ENCODE results near the gene POFUT2. TPM values are rescaled to one million over a fixed set of nuclear protein-coding genes. Genes with fewer than 3 reads are reported as not detected.

POFUT2 gene
- polyA plus RNA-seq, 2 of the 4 experiments (the other 2 are of a cell fraction) = 10.7 to 16.6 TPM

DNA sequence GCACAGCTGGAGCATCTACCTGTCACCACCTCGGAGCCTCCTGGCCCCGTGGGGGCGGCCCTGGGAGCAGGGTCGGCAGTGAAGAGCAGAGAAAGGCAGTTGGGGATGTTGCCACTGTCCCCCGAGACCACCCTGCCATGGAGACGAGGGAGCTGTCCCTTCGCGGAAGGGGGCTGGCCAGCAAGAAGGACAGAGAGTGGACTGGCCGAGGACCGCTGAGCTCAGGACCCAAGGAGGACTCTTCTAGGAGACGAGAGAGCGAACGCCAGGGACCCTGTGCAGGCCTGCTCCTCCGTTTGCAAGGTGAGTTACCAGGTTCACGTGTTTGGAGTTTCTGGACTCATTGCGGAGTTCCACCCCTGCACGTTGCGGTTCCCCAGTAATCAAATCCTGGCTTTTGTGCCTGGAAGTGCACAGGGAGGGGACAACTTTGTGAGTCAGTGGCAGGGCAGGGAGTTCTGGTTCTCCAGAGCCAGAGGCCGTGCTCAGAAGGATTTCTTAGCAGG lies 5.6 kb upstream of the POFUT2 start:
- ATAC-seq (no peak; a peak in 1 of 6 replicates), FAIRE-seq (no peak), DNase-seq (ENCODE audit: low read depth in 1 of 2, low spot score in 1 of 2) (no peak)
- H3K27ac ChIP-seq = peak overlapping the region; percentile 76 to 88; a peak in 5 of 6 replicates
- no peaks in the 10 kb centered on the region for H3K9me3 ChIP-seq
- H3K4me1 ChIP-seq = peaks cover 15% of the 10 kb centered on the region
- ChIA-PET CTCF (interaction anchor here (0.6 to 8.3 kb wide), 39 partner anchors 8 to 1209 kb away, joined by 3 to 97 read pairs (median 4); no protein-coding TSS in a partner anchor), POLR2A (no interaction called here)
- no peak overlapping the region for H3K4me3 ChIP-seq
- H3K4me2 ChIP-seq = no peak overlapping the region
- 86% methylated on average over 19 of the region's 19 CpGs for whole genome bisulfite sequencing (ENCODE audit: missing lambda C conversion rate)
- TF ChIP-seq KDM5A (IDR thresholded peaks at IDR 0.05) (no peak), MYC (IDR thresholded peaks at IDR 0.05; ENCODE audit: borderline replicate concordance, low read length) (no peak), NFE2L2 (conservative IDR thresholded peaks at IDR 0.05; ENCODE audit: low read length) (no peak), MAFK (IDR thresholded peaks at IDR 0.05; ENCODE audit: partially characterized antibody) (no peak), POLR2A (IDR thresholded peaks at IDR 0.05; ENCODE audit: low read length) (no peak), TFCP2L1 (CRISPR knock-in tag; IDR thresholded peaks at IDR 0.05) (no peak), ZNF302 (CRISPR knock-in tag; IDR thresholded peaks at IDR 0.05) (no peak)

DNA sequence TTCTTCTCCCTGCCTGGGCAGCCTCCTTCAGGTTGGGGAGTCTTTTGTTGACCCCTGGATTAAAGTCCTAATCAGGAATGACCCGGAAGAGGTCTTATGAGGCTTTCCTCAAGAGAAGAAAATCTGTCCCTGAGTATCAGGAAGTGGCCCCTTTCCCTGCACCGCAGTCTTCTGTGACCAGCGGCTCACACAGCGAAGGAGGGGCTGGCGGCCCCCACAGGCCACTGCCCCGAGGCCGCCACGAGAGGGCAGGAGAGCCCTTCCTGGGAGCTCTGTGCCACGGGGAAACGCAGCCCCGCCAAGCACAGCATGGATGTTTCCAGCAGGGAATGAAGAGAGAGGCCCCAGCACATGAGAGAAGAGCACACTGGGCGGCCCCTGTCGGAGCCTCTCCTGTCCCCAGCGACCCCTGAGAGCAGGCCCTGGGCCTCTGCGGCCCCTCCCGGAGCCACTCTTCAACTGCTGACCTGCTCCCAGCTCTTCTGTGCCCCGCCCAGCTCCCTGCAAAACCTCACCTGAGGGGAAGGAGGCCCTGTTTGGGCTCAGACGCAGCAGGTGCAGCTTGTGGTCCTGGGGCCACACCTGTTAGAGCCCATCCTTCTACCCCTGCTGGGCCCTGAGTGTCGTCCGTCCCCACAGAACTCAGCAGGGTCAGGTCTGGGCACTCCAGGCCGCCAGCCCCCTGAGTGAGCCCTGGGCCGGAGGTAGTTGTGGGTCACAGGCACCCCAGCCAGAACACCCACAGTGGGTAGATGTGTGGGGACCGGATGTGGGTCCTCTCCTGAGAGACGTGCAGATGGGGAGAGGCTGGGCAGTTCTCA lies 4.9 kb upstream of the POFUT2 start:
- ATAC-seq (peak; percentile 84 to 91), FAIRE-seq (no peak), DNase-seq (ENCODE audit: low read depth in 1 of 2, low spot score in 1 of 2) (peak; percentile 68 to 77)
- peak overlapping the region; percentile 76 to 88 for H3K27ac ChIP-seq
- H3K4me1 ChIP-seq = peaks cover 15% of the 10 kb centered on the region
- H3K4me3 ChIP-seq = no peak overlapping the region
- ChIA-PET POLR2A (interaction anchor here (0.7 kb wide), 1 partner anchor 74 kb away, joined by 3 read pairs; no protein-coding TSS in a partner anchor), CTCF (interaction anchor here (0.8 to 8.3 kb wide), 42 partner anchors 8 to 1210 kb away, joined by 3 to 97 read pairs (median 4); no protein-coding TSS in a partner anchor)
- H3K9me3 ChIP-seq = no peaks in the 10 kb centered on the region
- H3K4me2 ChIP-seq = peak overlapping the region; percentile 59
- TF ChIP-seq, protein P1, sequence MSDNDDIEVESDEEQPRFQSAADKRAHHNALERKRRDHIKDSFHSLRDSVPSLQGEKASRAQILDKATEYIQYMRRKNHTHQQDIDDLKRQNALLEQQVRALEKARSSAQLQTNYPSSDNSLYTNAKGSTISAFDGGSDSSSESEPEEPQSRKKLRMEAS (IDR thresholded peaks at IDR 0.05) = peak; percentile 53; the same call in 1 of the 2 replicates
- TF ChIP-seq, protein P2, sequence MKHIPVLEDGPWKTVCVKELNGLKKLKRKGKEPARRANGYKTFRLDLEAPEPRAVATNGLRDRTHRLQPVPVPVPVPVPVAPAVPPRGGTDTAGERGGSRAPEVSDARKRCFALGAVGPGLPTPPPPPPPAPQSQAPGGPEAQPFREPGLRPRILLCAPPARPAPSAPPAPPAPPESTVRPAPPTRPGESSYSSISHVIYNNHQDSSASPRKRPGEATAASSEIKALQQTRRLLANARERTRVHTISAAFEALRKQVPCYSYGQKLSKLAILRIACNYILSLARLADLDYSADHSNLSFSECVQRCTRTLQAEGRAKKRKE (CRISPR knock-in tag; IDR thresholded peaks at IDR 0.05; ENCODE audit: low read depth) = no peak
- TF ChIP-seq MAZ (IDR thresholded peaks at IDR 0.05; ENCODE audit: borderline replicate concordance, low read depth, low read length) = 0 out of 2 replicates have a peak, but pooled peaks have one; percentile 55
- peak; percentile 94 to 97 for TF ChIP-seq RAD21 (conservative IDR thresholded peaks at IDR 0.05 in 1 of 2, IDR thresholded peaks at IDR 0.05 in 1 of 2)
- peak; percentile 97 for TF ChIP-seq SMC3 (IDR thresholded peaks at IDR 0.05)
- TF ChIP-seq, protein P3, sequence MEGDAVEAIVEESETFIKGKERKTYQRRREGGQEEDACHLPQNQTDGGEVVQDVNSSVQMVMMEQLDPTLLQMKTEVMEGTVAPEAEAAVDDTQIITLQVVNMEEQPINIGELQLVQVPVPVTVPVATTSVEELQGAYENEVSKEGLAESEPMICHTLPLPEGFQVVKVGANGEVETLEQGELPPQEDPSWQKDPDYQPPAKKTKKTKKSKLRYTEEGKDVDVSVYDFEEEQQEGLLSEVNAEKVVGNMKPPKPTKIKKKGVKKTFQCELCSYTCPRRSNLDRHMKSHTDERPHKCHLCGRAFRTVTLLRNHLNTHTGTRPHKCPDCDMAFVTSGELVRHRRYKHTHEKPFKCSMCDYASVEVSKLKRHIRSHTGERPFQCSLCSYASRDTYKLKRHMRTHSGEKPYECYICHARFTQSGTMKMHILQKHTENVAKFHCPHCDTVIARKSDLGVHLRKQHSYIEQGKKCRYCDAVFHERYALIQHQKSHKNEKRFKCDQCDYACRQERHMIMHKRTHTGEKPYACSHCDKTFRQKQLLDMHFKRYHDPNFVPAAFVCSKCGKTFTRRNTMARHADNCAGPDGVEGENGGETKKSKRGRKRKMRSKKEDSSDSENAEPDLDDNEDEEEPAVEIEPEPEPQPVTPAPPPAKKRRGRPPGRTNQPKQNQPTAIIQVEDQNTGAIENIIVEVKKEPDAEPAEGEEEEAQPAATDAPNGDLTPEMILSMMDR (IDR thresholded peaks at IDR 0.05) = peak; percentile 88
- WGBS (ENCODE audit: missing lambda C conversion rate) = 3% methylated on average over 12 of the region's 24 CpGs

DNA sequence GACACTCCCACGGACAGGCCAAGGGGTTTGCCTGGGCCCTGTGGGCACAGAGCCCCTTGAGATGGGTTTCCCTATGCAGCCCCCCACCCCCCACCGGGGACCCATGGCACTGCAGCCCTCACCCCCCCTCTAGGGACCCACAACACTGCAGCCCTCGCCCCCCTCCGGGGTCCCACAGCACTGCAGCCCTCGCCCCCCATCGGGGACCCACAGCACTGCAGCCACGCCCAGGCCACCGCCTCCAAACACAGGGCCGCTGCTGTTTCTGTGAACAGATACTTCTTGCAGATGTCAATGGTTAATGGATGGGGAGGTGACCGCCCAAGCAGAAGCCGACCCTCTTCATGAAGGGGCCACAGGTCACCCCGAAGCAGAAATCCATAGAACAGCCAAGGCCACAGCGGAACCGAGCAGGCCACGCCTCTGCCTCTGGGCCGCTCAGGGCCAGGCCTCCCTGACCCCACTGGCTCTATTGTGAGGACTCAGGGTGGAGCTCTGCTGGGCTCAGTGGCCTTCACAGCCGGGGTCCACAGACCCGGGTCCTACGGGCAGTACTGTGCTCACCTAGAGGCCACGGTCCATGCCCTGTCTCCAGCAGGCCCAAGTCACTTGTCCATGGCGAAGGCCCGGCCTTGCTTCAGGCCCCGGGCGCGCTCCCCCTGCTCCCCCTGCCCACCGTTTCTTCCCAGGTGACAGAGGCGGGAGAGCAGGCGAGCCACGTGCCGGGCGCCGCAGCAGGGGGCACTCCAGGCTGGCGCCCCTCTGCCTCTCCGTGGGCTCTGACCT lies 4.1 kb upstream of the POFUT2 start:
- FAIRE-seq (no peak), DNase-seq (ENCODE audit: low read depth in 1 of 2, low spot score in 1 of 2) (no peak), ATAC-seq (peak in 1 of 2 experiments; percentile 2; a peak in 1 of 6 replicates)
- Histone ChIP-seq H3K4me2 (peak overlapping the region; percentile 59), H3K9me3 (no peaks in the 10 kb centered on the region), H3K4me3 (no peak overlapping the region), H3K27ac (peak overlapping the region; percentile 76 to 88), H3K4me1 (peaks cover 15% of the 10 kb centered on the region)
- WGBS (ENCODE audit: missing lambda C conversion rate) = 78% methylated on average over 9 of the region's 34 CpGs
- TF ChIP-seq SREBF2 (IDR thresholded peaks at IDR 0.05) (no peak), RARB (CRISPR knock-in tag; IDR thresholded peaks at IDR 0.05) (no peak), POLR2AphosphoS2 (conservative IDR thresholded peaks at IDR 0.05; ENCODE audit: low read length) (no peak), POLR2A (IDR thresholded peaks at IDR 0.05; ENCODE audit: low read length) (no peak), ESRRA (IDR thresholded peaks at IDR 0.05; ENCODE audit: borderline replicate concordance, low read length) (no peak), FOXS1 (CRISPR knock-in tag; IDR thresholded peaks at IDR 0.05) (no peak), EP300 (IDR thresholded peaks at IDR 0.05) (no peak)
- TF ChIP-seq, protein P4, sequence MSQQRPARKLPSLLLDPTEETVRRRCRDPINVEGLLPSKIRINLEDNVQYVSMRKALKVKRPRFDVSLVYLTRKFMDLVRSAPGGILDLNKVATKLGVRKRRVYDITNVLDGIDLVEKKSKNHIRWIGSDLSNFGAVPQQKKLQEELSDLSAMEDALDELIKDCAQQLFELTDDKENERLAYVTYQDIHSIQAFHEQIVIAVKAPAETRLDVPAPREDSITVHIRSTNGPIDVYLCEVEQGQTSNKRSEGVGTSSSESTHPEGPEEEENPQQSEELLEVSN (IDR thresholded peaks at IDR 0.05; ENCODE audit: borderline replicate concordance, low read depth) = 0 out of 2 replicates have a peak, but pooled peaks have one; percentile 15
- ChIA-PET CTCF (interaction anchor here (0.8 to 8.3 kb wide), 34 partner anchors 9 to 527 kb away, joined by 3 to 97 read pairs (median 4); no protein-coding TSS in a partner anchor), POLR2A (interaction anchor here (0.7 kb wide), 1 partner anchor 75 kb away, joined by 3 read pairs; no protein-coding TSS in a partner anchor)
